HG02759 (cell line): ENCODE results near the gene KLF13.

Experiments
- ATAC-seq: cut with Tn5 transposase; IDR thresholded peaks from one replicate; pipeline ENCODE4 v1.9.1; 2021; ENCODE audit warnings: mild to moderate bottlenecking, moderate library complexity; ENCODE audit not compliant: unreplicated experiment

The KLF13 gene

DNA sequence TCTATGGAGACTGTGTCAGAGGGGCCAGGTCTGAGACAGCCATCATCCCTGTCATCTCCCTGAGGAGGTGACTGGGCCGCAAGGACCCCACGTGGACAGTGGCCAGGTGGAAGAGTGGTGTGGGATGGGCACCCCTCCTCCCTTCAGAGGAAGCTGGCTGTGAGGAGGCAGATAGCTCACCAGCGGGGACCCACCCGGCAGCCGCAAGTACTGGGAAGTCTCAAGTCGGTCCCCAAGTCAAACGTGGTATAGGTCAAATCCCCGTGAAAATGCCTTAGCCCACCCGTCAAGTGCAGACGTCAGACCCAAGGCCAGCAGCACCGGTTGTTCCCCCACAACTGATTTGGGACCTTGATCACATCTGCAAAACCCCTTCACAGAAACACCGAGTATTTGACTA lies 12.3 kb upstream of the KLF13 start:
- ATAC-seq: no peak

GRCh38 chr15:31316135-31316795 lies 10.4 kb upstream of the KLF13 start:
- no peak for ATAC-seq

GRCh38 chr15:31317017-31317416 lies 9.6 kb upstream of the KLF13 start:
- ATAC-seq: no peak

GRCh38 chr15:31317421-31318327 lies 9.0 kb upstream of the KLF13 start:
- ATAC-seq: no peak

DNA sequence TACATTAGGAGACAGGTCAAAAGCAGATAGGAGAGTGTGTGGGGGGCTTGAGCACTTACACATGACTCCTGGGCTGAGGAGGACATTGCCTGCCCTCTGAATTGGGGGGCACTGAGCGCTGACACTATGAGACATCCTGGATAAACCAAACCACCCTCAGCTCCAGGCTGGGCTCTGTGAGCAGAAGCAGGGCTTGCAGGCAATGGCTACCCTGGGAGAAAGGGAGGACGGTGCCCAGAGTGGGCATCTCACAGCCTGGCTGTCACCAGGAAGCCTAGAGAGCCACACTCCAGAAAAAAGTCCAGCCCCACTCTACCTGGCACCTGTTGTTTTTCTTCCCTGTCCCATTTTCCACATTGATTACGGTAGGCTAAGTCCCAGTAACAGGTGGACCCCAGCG lies 8.2 kb upstream of the KLF13 start:
- no peak for ATAC-seq

DNA sequence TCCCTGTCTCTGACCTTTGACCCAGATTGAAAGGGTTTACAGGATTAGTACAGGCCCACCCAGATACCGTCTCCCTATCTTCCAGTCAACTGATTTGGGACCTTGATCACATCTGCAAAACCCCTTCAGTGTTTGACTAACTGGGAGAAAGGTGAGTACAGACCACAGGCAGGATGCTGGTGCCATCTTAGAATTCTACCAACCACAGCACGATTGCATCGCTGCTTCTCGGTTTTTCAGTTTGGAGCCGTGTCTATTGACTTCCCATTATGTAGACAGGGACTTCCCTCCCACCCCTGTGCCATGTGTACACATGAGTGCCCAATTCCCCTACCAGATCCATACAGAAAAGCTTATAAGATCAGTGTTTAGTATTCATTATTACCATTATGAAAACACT lies 6.6 kb upstream of the KLF13 start:
- no peak for ATAC-seq

DNA sequence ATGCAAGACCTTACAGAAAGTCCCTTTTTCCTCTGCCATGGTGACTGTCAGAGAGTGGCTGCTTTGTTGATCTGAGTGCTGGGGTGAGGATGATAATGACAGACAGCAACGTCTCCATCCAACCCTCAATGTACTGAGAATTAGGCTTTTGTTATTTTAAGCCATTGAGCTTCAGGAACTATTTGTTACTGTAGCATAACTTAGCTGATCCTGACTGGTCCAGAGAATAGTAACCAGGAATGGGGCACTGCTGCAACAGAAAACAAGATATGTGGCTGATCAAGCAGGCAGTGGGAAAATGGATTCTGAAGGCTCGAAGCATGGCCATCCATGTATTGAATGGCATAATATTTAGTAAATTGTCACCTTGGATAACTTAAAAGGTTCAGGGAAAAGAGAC lies 5.2 kb upstream of the KLF13 start:
- no peak for ATAC-seq

GRCh38 chr15:31322504-31322903 lies 4.1 kb upstream of the KLF13 start:
- no peak for ATAC-seq

DNA sequence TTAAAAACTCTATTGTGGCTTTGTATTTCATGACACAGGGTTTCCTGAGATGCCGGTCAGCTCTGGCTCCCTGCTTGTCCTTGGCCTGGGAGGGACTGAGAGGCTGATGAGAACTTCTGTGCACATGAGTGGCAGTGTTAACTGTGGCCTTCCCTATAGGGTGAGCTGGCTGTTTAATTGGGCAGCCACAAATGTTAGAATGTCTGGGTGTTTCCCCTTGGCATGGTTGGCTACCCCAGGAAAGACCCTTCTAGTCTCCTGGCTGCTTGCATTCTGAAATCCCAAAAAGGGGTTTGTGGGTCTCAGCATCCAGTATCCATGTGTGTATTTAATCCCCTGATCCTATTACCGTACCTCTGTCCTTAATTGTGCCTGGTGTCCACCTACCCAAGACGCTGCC lies 3.0 kb upstream of the KLF13 start:
- no peak for ATAC-seq

GRCh38 chr15:31324186-31324585 lies 2.4 kb upstream of the KLF13 start:
- no peak for ATAC-seq

- no peak for ATAC-seq
Measured at GRCh38 chr15:31324806-31325594, 1.6 kb upstream of the KLF13 start.

DNA sequence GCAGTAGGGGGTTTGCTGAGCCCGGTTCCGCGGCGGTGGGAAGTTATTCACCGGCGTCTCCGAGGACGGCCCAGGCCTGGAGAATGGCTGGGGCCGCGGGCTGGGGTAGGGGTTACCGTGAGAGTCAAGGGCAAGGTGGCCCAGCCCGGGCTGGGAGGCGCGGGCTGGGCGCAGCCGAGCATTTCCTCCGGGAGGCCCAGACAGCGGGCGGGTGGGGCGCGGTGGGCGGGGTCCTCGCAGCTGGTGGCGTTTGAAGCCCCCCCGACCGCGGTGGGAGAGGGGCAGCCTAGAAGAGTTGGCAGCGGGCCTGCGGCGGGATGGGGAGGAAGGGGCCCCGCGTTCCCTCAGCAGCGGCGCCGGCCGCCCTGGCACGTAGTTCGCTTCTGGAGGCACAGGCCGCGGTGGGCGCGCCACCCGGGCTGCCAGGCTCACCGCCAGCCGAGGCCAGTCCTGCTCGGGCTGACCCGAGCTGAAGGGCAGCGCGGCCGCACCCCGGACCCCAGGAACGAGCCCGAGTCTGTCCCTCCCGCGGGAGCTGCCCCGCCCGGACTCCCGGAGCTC lies 960 bp upstream of the KLF13 start:
- peak; percentile 6 for ATAC-seq

DNA sequence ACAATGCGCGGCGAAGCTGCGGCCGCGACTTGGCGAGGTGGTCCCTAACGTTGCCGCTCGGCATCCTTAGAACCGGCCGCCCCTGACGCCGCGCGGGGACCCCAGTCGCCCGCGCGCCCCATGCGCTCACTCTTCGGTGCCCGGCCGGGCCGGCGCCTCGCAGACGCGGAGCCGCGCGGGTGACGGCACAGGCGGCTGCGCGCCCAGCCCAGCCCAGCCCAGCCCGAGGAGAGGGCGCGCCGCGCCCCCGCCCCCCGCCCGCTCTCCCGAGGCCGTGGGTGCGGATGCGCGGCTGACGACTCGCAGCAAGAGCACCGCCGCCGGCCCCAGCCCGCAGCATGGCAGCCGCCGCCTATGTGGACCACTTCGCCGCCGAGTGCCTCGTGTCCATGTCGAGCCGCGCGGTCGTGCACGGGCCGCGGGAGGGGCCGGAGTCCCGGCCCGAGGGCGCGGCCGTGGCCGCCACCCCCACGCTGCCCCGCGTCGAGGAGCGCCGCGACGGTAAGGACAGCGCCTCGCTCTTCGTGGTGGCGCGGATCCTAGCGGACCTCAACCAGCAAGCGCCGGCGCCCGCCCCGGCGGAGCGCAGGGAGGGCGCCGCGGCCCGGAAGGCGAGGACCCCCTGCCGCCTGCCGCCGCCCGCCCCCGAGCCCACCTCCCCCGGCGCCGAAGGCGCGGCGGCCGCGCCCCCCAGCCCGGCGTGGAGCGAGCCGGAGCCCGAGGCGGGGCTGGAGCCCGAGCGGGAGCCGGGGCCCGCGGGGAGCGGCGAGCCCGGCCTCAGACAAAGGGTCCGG lies 437 bp downstream of the KLF13 start:
- ATAC-seq: peak; percentile 23

DNA sequence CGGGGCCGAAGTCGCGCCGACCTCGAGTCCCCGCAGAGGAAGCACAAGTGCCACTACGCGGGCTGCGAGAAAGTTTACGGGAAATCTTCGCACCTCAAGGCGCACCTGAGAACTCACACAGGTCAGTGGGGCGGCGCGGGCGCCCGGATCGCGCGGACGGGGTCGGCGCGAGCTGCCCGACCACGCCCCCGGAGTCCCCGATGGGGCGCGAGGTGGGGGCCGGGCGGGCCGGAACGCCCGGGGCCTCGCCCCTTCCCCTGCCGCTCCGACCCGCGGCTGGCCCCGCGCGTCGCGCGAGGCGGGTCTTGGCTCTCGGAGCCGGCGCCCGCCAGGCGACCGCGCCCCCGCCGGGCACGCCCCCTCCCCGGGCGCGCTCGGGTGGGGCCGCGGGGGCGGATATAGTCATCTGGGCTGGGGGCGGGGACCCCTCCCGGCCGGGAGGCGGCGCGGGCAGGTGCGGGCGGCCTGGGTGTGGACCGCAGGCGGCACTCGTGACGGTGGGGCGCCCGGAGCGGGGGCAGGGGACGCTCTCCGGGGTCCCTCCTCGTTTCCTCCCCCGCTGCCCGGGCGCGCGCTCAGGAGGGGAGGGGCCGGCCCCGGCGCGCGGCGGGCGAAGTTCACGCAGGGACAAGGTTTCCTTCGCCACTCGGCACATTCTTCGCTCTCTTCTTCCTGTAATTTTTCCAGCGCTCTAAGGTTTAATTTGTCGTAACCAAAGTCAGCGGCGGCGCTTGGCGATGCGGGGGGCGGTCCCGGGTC lies 1.2 kb downstream of the KLF13 start:
- peak; percentile 11 for ATAC-seq

DNA sequence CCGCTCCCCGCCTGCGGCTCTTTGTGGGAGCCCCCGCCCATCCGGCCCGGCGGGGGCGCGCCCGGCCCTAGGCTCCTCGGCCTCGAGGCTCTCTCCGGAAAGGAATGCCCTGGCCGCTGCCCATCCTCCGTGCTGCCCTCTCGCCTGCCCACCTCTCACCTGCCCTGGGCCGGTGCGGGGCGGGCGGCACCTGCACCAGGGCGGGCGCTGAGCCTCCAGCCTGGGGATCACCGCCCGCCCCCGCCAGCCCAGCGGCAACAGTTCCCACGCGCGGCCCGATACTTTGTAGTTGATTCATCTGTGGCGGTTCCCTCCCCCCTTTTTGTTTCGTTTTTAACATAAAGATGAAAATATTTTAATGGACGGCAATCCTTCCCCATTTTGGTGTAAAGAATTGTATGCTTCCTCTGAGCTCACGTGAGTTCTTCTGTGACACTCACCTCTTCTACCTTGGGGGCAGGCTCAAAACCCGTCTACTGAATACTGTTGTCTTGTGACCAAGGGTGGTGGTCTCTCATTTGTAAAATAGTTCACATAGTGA lies 1.9 kb downstream of the KLF13 start:
- no peak for ATAC-seq

GRCh38 chr15:31328969-31329639 lies 2.5 kb downstream of the KLF13 start:
- ATAC-seq: no peak

GRCh38 chr15:31329640-31330010 lies 3.0 kb downstream of the KLF13 start:
- ATAC-seq: no peak

DNA sequence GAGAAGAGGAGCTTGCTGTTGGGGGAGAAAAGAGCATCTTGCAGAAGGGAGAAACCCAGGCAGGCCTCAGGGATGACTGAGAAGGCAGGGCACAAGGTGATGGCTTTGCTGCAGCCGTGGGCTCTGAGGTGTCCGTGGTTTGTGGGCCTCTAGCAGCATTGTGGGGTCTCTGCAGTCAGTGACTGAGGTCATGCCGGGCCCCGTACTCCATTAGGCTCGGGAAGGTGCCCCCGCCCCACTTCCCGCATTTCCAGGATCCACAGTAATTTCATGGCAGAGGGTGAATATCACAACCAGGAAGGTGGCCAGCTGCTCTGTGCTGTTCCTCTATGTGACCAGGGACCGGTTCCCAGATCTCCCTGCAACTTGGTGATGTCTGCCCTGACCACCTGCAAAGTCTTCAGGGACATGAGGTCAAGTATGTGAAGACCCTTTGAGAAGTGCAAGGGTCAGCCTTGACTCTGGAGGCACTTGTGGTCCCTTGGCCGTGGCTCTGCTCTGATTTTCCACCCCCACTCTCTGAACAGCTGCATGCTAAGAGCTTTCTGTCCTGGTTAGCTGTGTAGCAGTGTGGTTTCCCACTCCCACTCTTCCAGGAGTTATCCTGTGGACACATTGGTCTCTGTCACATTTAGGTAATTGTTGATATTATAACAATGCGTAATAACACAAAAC lies 3.6 kb downstream of the KLF13 start:
- ATAC-seq: no peak
